GM12864 (cell line): ENCODE data around the gene KXD1.
A peak's percentile ranks its signal among the peaks of the same experiment; 100 is the strongest.

ENCODE experiments used
- DNase-seq: peaks from one replicate; pipeline ENCODE4 v3.0.0-alpha.2; 2011; ENCODE audit warnings: low read depth
- H3K4me3 ChIP-seq: 2 replicates; pipeline ENCODE4 v1.5.1; 2011; ENCODE audit warnings: mild to moderate bottlenecking, low read depth, low read length, control low read depth
- CTCF ChIP-seq: IDR thresholded peaks from 2 replicates; pipeline ENCODE4 v1.5.1; 2011; ENCODE audit warnings: low read depth, mild to moderate bottlenecking, moderate library complexity, low read length, control low read depth, inconsistent platforms; ENCODE audit errors: missing control alignments

KXD1 gene

DNA sequence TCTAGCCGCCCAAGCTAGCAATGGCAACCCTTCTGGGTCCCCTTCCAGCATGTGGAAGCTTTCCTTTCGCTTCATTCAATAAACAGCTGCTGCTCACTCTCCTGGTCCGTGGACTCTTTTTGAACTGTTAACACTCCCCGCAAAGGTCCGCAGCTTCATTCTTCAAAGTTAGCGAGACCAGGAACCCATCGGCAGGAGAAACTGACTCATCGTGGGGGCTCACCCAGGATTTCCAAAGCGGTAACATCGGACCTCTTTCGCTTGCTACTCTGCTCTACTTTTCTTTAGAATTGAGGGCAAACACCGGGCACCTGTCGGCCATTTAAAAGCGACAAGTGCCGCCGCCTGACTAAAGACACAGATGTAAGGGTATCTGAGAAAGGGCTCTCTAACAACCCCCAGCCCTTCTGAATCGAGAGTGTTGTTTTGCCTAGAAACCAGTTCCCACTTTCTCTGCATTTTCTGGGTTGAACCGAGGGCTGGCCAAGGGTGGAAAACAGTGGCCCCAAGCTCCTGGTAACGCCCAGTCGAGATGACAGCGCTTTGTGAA is 19.8 kb downstream of the KXD1 start:
- no peak overlapping the region for H3K4me3 ChIP-seq
- no peak for TF ChIP-seq CTCF
- no peak for DNase-seq

DNA sequence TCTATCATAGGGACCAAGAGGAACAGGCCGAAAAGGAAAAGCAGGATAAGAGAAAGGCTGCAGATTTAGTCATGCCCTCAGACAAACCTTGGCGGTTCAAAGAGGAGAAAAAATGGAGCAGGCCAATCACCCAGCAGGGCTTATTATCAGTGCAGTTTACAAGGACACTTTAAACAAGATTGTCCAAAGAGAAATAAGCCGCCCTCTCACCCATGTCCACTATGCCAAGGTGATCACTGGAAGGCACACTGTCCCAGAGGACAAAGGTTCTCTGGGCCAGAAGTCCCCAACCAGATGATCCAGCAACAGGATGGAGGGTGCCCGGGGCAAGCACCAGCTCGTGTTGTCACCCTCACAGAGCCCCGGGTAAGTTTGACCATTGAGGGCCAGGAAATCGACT is 22.6 kb downstream of the KXD1 start:
- H3K4me3 ChIP-seq, result no peak overlapping the region
- no peak for TF ChIP-seq CTCF
- no peak for DNase-seq

GRCh38 chr19:18586306-18586705 is 28.6 kb downstream of the KXD1 start:
- no peak for DNase-seq

GRCh38 chr19:18587561-18587960 is 29.9 kb downstream of the KXD1 start:
- H3K4me3 ChIP-seq, result peak overlapping the region; percentile 90
- no peak for DNase-seq
- no peak for TF ChIP-seq CTCF

More at GRCh38 chr19:18586306-18586705, 28.6 kb downstream of the KXD1 start:
- TF ChIP-seq CTCF, result peak; percentile 30
- no peak overlapping the region for H3K4me3 ChIP-seq

- no peak for DNase-seq
- no peak for TF ChIP-seq CTCF
- peak overlapping the region; percentile 90 for H3K4me3 ChIP-seq
These were observed 30.4 kb downstream of the KXD1 start for GRCh38 chr19:18587962-18588610.

DNA sequence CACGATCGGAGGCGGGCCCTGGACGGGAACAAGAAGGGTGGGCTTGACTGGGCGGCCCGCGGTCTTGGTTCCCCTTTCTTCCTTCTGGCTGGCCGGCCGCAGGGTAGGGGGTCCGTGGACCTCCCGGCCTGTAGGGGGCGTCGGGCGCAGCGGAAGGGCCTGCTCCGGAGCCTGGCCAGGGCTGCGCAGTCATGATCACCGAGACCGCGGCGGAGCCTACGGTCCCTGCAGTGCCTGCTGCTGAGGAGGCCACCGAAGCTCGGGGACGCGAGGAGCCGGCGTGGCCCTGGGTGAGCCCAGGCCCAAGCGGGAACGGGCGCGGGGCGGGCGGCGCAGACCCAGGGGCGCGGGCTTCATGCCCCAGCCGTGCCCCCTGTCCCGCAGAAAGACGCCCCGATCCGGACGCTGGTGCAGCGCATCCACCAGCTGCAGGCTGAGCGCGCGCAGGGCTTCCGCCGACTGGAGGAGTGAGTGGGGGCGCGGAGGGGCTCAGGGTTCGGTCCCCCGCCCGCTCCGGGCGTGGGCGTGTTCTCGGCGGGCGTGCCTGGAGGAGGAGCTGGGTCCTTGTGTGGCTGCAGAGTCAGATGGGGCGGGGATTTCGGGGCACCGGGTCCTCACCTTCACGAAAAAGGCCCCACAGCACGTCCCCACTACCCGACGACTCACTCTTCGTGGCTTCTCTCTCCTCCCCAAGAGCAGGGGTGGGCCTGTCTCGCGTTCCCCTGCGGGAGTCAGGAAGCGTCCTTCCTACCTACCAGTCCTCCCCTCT is 31.1 kb downstream of the KXD1 start, which contains the start of gene REX1BD:
REX1BD (plus strand) TSS at position 188 of the 769 bp plus-strand sequence; CDS start at position 192, 4 bp downstream.
- H3K4me3 ChIP-seq, result peak within 1 kb of the TSS; percentile 90
- TF ChIP-seq CTCF, result peak; percentile 86
- peak; percentile 68 for DNase-seq
